Hepatocyte (in vitro differentiated cells): Measurements from ENCODE around the gene IL24. TPM values are rescaled to one million over a fixed set of nuclear protein-coding genes. Genes with fewer than 3 reads are reported as not detected.

Experiments used
- DNase-seq: peaks from one replicate; pipeline ENCODE4 v3.0.0-alpha.2; 2016; ENCODE audit warnings: low spot score
- H2AFZ ChIP-seq: fragments of 200-600 bp; sonication (generic); 2 replicates; pipeline ENCODE4 v1.6.0; 2016; ENCODE audit warnings: antibody characterized with exemption, mild to moderate bottlenecking
- H3K27ac ChIP-seq: fragments of 200-600 bp; sonication (generic); 2 replicates; pipeline ENCODE4 v1.5.1; 2016; ENCODE audit warnings: mild to moderate bottlenecking
- H3K27me3 ChIP-seq: fragments of 200-600 bp; sonication (generic); 2 replicates; pipeline ENCODE4 v1.6.1; 2016
- H3K36me3 ChIP-seq: fragments of 200-600 bp; sonication (generic); replicated peaks from 2 replicates; pipeline ENCODE4 v1.5.1; 2016; ENCODE audit warnings: low read depth; ENCODE audit not compliant: insufficient read depth
- H3K4me1 ChIP-seq: fragments of 200-600 bp; sonication (generic); 2 replicates; pipeline ENCODE4 v1.5.1; 2016; ENCODE audit warnings: mild to moderate bottlenecking, moderate library complexity; ENCODE audit not compliant: insufficient read depth
- H3K4me2 ChIP-seq: fragments of 200-600 bp; sonication (generic); 2 replicates; pipeline ENCODE4 v1.6.0; 2016
- H3K4me3 ChIP-seq: fragments of 200-600 bp; sonication (generic); 2 replicates; pipeline ENCODE4 v1.5.1; 2016; ENCODE audit warnings: mild to moderate bottlenecking
- H3K79me2 ChIP-seq: fragments of 200-600 bp; sonication (generic); 2 replicates; pipeline ENCODE4 v1.6.0; 2017; ENCODE audit warnings: mild to moderate bottlenecking
- H3K9me2 ChIP-seq: fragments of 200-600 bp; sonication (generic); replicated peaks from 2 replicates; pipeline ENCODE4 v1.6.0; 2017; ENCODE audit warnings: mild to moderate bottlenecking; ENCODE audit not compliant: insufficient read depth
- H3K9me3 ChIP-seq: fragments of 200-600 bp; sonication (generic); 2 replicates; pipeline ENCODE4 v1.5.1; 2016; ENCODE audit warnings: low read depth, mild to moderate bottlenecking
- H4K20me1 ChIP-seq: fragments of 200-600 bp; sonication (generic); 2 replicates; pipeline ENCODE4 v1.6.0; 2016; ENCODE audit warnings: mild to moderate bottlenecking; ENCODE audit not compliant: insufficient read depth, poor library complexity, severe bottlenecking
- CTCF ChIP-seq: fragments of 200-600 bp; sonication (generic); IDR thresholded peaks from 2 replicates; pipeline ENCODE4 v1.5.1; 2016; ENCODE audit warnings: antibody characterized with exemption, mild to moderate bottlenecking; ENCODE audit not compliant: poor library complexity
- EZH2 ChIP-seq: fragments of 200-600 bp; sonication (generic); IDR thresholded peaks from 2 replicates; pipeline ENCODE4 v1.6.1; 2016; ENCODE audit warnings: antibody characterized with exemption, mild to moderate bottlenecking, borderline replicate concordance
- EZH2phosphoT487 ChIP-seq: fragments of 200-600 bp; sonication (generic); IDR thresholded peaks from one replicate; pipeline ENCODE4 v1.6.1; 2018; ENCODE audit warnings: antibody characterized with exemption, mild to moderate bottlenecking, low read depth, moderate library complexity; ENCODE audit not compliant: unreplicated experiment, severe bottlenecking
- whole genome bisulfite sequencing: methylation state at CpG from one replicate; pipeline ENCODE4 v1.1.6; 2016; ENCODE audit warnings: low lambda C conversion rate; ENCODE audit errors: missing lambda C conversion rate; 5-methylcytosine and 5-hydroxymethylcytosine counted together
- polyA plus RNA-seq: library from polyadenylated mRNA; unstranded; fragments of >200 nt; fragmentation: Nextera tagmentation; extraction: Ambion mirVana; gene quantifications from 2 replicates; pipeline ENCODE4 v1.2.1, GENCODE V29; 2016
- total RNA-seq: library from RNA; depleted of rRNA; stranded (reverse); fragments of >200 nt; gene quantifications from 2 replicates; pipeline ENCODE4 v1.2.3, GENCODE V29; 2014

Gene IL24
- total and polyA plus RNA-seq, 2 experiments from 2014 or later, result not detected

GRCh38 chr1:206930210-206930798 lies 33.1 kb downstream of the IL24 start:
- Histone ChIP-seq H3K4me3 (no peak overlapping the region), H3K27ac (no peak overlapping the region), H2AFZ (no peak overlapping the region), H3K4me1 (no peaks in the 10 kb centered on the region), H3K36me3 (no peaks in the 10 kb centered on the region), H3K79me2 (no peaks in the 10 kb centered on the region), H3K4me2 (no peak overlapping the region), H3K27me3 (no peaks in the 10 kb centered on the region), H4K20me1 (no peaks in the 10 kb centered on the region), H3K9me3 (no peaks in the 10 kb centered on the region), H3K9me2 (no peaks in the 10 kb centered on the region)
- TF ChIP-seq EZH2, result no peak
- TF ChIP-seq CTCF, result no peak
- TF ChIP-seq EZH2phosphoT487, result no peak
- WGBS, result 95% methylated on average over 17 of the region's 17 CpGs
- no peak for DNase-seq

GRCh38 chr1:206931709-206932108 lies 34.5 kb downstream of the IL24 start:
- no peak overlapping the region for H3K27ac ChIP-seq
- H3K79me2 ChIP-seq, result no peaks in the 10 kb centered on the region
- H3K36me3 ChIP-seq, result no peaks in the 10 kb centered on the region
- H3K27me3 ChIP-seq, result no peaks in the 10 kb centered on the region
- H4K20me1 ChIP-seq, result no peaks in the 10 kb centered on the region
- no peak overlapping the region for H3K4me2 ChIP-seq
- no peak overlapping the region for H3K4me3 ChIP-seq
- no peaks in the 10 kb centered on the region for H3K4me1 ChIP-seq
- 88% methylated on average over 6 of the region's 6 CpGs for WGBS
- H2AFZ ChIP-seq, result no peak overlapping the region
- H3K9me2 ChIP-seq, result no peaks in the 10 kb centered on the region
- no peak for DNase-seq
- H3K9me3 ChIP-seq, result no peaks in the 10 kb centered on the region
- TF ChIP-seq EZH2, result no peak
- TF ChIP-seq CTCF, result no peak
- no peak for TF ChIP-seq EZH2phosphoT487

GRCh38 chr1:206932177-206932576 lies 34.9 kb downstream of the IL24 start:
- 81% methylated on average over 8 of the region's 8 CpGs for WGBS
- H3K79me2 ChIP-seq, result no peaks in the 10 kb centered on the region
- no peaks in the 10 kb centered on the region for H3K36me3 ChIP-seq
- H3K27ac ChIP-seq, result no peak overlapping the region
- H3K9me2 ChIP-seq, result no peaks in the 10 kb centered on the region
- H3K27me3 ChIP-seq, result no peaks in the 10 kb centered on the region
- H3K4me1 ChIP-seq, result no peaks in the 10 kb centered on the region
- no peak for TF ChIP-seq EZH2
- no peak for TF ChIP-seq CTCF
- no peak for TF ChIP-seq EZH2phosphoT487
- no peak overlapping the region for H2AFZ ChIP-seq
- DNase-seq, result no peak
- no peaks in the 10 kb centered on the region for H4K20me1 ChIP-seq
- no peak overlapping the region for H3K4me2 ChIP-seq
- H3K4me3 ChIP-seq, result no peak overlapping the region
- no peaks in the 10 kb centered on the region for H3K9me3 ChIP-seq
